HepG2 (cell line): ENCODE results near the gene FMN2. TPM values are rescaled to one million over a fixed set of nuclear protein-coding genes. Genes with fewer than 3 reads are reported as not detected.

Experiments used
- ATAC-seq: fragments of 200-7000 bp; cut with Tn5 transposase; 3 replicates; pipeline ENCODE4 v1.9.1; 2020; ENCODE audit warnings: mild to moderate bottlenecking, moderate library complexity
- BruUV-seq: library from RNA; stranded (reverse); fragments of 400-500 nt; replicated peaks from 2 replicates; lab custom pipeline; 2021; lab: Mats Ljungman, UMichigan
- CTCF ChIA-PET: fragments of 300-600 bp; formaldehyde crosslinking; extraction: SDS; loops from one replicate; lab custom pipeline; 2021; ENCODE audit warnings: low total read pairs, inconsistent platforms, low intra/inter-chr PET ratio; lab: Yijun Ruan, JAX
- POLR2A ChIA-PET: fragments of 350-600 bp; sonication (Branson Sonifier 250); formaldehyde crosslinking; loops from one replicate; lab custom pipeline; 2020; ENCODE audit warnings: antibody characterized with exemption, inconsistent platforms; lab: Yijun Ruan, JAX
- DNase-seq: peaks from one replicate; pipeline ENCODE4 v3.0.0-alpha.2; 2015; ENCODE audit warnings: low spot score
- FAIRE-seq: peaks from 3 replicates; lab custom pipeline; 2011; peaks lifted over from hg19 to GRCh38; lab: Jason Lieb, UNC
- H2AFZ ChIP-seq: one replicate; pipeline ENCODE4 v1.6.1; 2011; ENCODE audit warnings: low read length, inconsistent platforms
- H3K27ac ChIP-seq: fragments of 300-600 bp; 3 replicates; pipeline ENCODE4 v1.8.0; 2011; ENCODE audit warnings: mixed run types, mild to moderate bottlenecking, mixed read lengths, low read length, inconsistent platforms; ENCODE audit not compliant: insufficient read depth; ENCODE audit errors: extremely low read length
- H3K27me3 ChIP-seq, 2 experiments: fragments of 200-600 bp in 1 of 2; 2 replicates in 1 of 2; 3 replicates in 1 of 2; pipeline versions ENCODE4 v1.6.0 to v1.8.0; 2011; ENCODE audit warnings: low read length in 2 of 2, mild to moderate bottlenecking in 2 of 2, moderate library complexity in 2 of 2, inconsistent platforms in 1 of 2; ENCODE audit not compliant: insufficient read depth in 2 of 2, control insufficient read depth in 1 of 2
- H3K36me3 ChIP-seq, 2 experiments: fragments of 200-600 bp in 1 of 2; replicated peaks in 1 of 2; 2 replicates in 1 of 2; 3 replicates in 1 of 2; pipeline versions ENCODE4 v1.5.1 to v1.8.0; 2011; ENCODE audit warnings: low read length in 2 of 2, inconsistent platforms in 1 of 2; ENCODE audit not compliant: insufficient read depth in 2 of 2, control insufficient read depth in 1 of 2
- H3K4me1 ChIP-seq: 2 replicates; pipeline ENCODE4 v1.5.1; 2012; ENCODE audit warnings: low read length, inconsistent platforms; ENCODE audit not compliant: insufficient read depth
- H3K4me2 ChIP-seq: 2 replicates; pipeline ENCODE4 v1.6.0; 2011; ENCODE audit warnings: low read depth, low read length, inconsistent platforms
- H3K4me3 ChIP-seq, 3 experiments: fragments of 200-600 bp in 1 of 3; sonication (generic), shearing (Covaris generic) in 1 of 3; replicated peaks in 1 of 3; 2 replicates each; pipeline ENCODE4 v1.5.1; 2011 to 2016; ENCODE audit warnings: low read length in 3 of 3, inconsistent platforms in 2 of 3, low read depth in 2 of 3, mild to moderate bottlenecking in 2 of 3, control low read depth in 1 of 3, mixed read lengths in 1 of 3; ENCODE audit not compliant: insufficient read depth in 1 of 3
- H3K79me2 ChIP-seq: one replicate; pipeline ENCODE4 v1.6.1; 2011; ENCODE audit warnings: low read length, inconsistent platforms; ENCODE audit not compliant: insufficient read depth
- H3K9ac ChIP-seq: 2 replicates; pipeline ENCODE4 v1.6.0; 2011; ENCODE audit warnings: mild to moderate bottlenecking, low read depth, low read length, inconsistent platforms; ENCODE audit not compliant: insufficient read depth
- H3K9me3 ChIP-seq: 2 replicates; pipeline ENCODE4 v1.5.1; 2012; ENCODE audit warnings: mild to moderate bottlenecking, low read length
- H4K20me1 ChIP-seq: 2 replicates; pipeline ENCODE4 v1.6.0; 2011; ENCODE audit warnings: inconsistent platforms, mild to moderate bottlenecking, low read length, moderate library complexity; ENCODE audit not compliant: insufficient read depth
- CEBPB ChIP-seq: IDR thresholded peaks from 2 replicates; pipeline ENCODE4 v1.6.1; 2011; ENCODE audit warnings: low read depth, low read length, improper control_type of control experiment, borderline replicate concordance
- ETV5 ChIP-seq: IDR thresholded peaks from 2 replicates; pipeline ENCODE4 v1.6.1; 2018; ENCODE audit warnings: missing biosample characterization, missing genetic modification reagents, inconsistent platforms, borderline replicate concordance
- KDM5A ChIP-seq: fragments of 200-600 bp; sonication (generic); IDR thresholded peaks from 2 replicates; pipeline ENCODE4 v1.7.0; 2018; ENCODE audit warnings: antibody characterized with exemption, mild to moderate bottlenecking, low read length, borderline replicate concordance
- LCORL ChIP-seq, 2 experiments: fragments of 450-650 bp in 1 of 2; sonication (generic) in 1 of 2; formaldehyde crosslinking in 1 of 2; IDR thresholded peaks; 2 replicates each; pipeline versions ENCODE4 v1.5.0 to v1.6.1; 2017 to 2020; ENCODE audit warnings: antibody characterized with exemption in 1 of 2, missing genetic modification reagents in 1 of 2
- NFE2 ChIP-seq: sonication (generic); formaldehyde crosslinking; IDR thresholded peaks from 2 replicates; pipeline ENCODE4 v1.4.0; 2020; ENCODE audit warnings: missing genetic modification reagents
- SMYD3 ChIP-seq: sonication (generic); formaldehyde crosslinking; IDR thresholded peaks from 2 replicates; pipeline ENCODE4 v1.8.1; 2023; ENCODE audit warnings: mild to moderate bottlenecking, missing genetic modification reagents
- ZNF17 ChIP-seq: sonication (generic); formaldehyde crosslinking; IDR thresholded peaks from 2 replicates; pipeline ENCODE4 v1.5.0; 2020; ENCODE audit warnings: mild to moderate bottlenecking, missing genetic modification reagents
- ZNF317 ChIP-seq: sonication (generic); formaldehyde crosslinking; IDR thresholded peaks from 2 replicates; pipeline ENCODE4 v1.5.0; 2020; ENCODE audit warnings: mild to moderate bottlenecking, missing genetic modification reagents
- ZNF644 ChIP-seq: IDR thresholded peaks from 2 replicates; pipeline ENCODE4 v1.6.1; 2016; ENCODE audit warnings: low read depth
- ZNF672 ChIP-seq: sonication (generic); formaldehyde crosslinking; IDR thresholded peaks from 2 replicates; pipeline ENCODE4 v1.8.1; 2022; ENCODE audit warnings: missing genetic modification reagents
- WGBS: methylation state at CpG from one replicate; pipeline ENCODE4 v1.1.6; 2017; ENCODE audit warnings: low lambda C conversion rate; 5-methylcytosine and 5-hydroxymethylcytosine counted together
- in situ Hi-C: cut with HindIII; loops from 2 replicates; pipeline ENCODE4 v1.10.0; 2017; ENCODE audit warnings: low pct_unique_long_range_greater_than_20kb; ENCODE audit not compliant: extremely low pct_ligation_motif_present
- intact Hi-C: fragments of 100-400 bp; cut with micrococcal nuclease; formaldehyde crosslinking; loops from one replicate; pipeline ENCODE4 v1.10.0; 2022; ENCODE audit not compliant: unreplicated experiment
- polyA plus RNA-seq, 8 experiments: library from polyadenylated mRNA; depleted of rRNA in 3 of 8; stranded (reverse) in 7 of 8; unstranded in 1 of 8; fragments of >200 nt; fragmentation: Illumina TruSeq in 4 of 8; extraction: Trizol in 4 of 8; gene quantifications; 2 replicates each; pipeline versions ENCODE4 v1.2.1 to v1.2.3, GENCODE V29; 2011 to 2016; ENCODE audit warnings: low read depth in 4 of 8, missing spikeins in 1 of 8, mixed read lengths in 1 of 8; ENCODE audit not compliant: insufficient read depth in 1 of 8
- total RNA-seq, 5 experiments: library from RNA; depleted of rRNA; stranded (reverse); fragments of >200 nt; fragmentation: Illumina TruSeq; extraction: Trizol; gene quantifications; 2 replicates each; pipeline ENCODE4 v1.2.3, GENCODE V29; 2016; ENCODE audit warnings: low read depth in 1 of 5
- TF ChIP-seq, protein P1 (sequence below): IDR thresholded peaks from 2 replicates; pipeline ENCODE4 v1.6.1; 2016; ENCODE audit warnings: missing compliant biosample characterization, missing genetic modification reagents, borderline replicate concordance
- TF ChIP-seq, protein P2 (sequence below): sonication (generic); formaldehyde crosslinking; IDR thresholded peaks from 2 replicates; pipeline ENCODE4 v1.5.0; 2020; ENCODE audit warnings: missing genetic modification reagents, mild to moderate bottlenecking, borderline replicate concordance
- TF ChIP-seq, protein P3 (sequence below): sonication (generic); formaldehyde crosslinking; IDR thresholded peaks from 2 replicates; pipeline ENCODE4 v1.4.0; 2020; ENCODE audit warnings: missing genetic modification reagents
- TF ChIP-seq, protein P4 (sequence below), 2 experiments: sonication (generic) in 1 of 2; formaldehyde crosslinking in 1 of 2; IDR thresholded peaks; 2 replicates each; pipeline versions ENCODE4 v1.6.1 to v1.9.0; 2014 to 2022; ENCODE audit warnings: antibody characterized with exemption in 1 of 2, borderline replicate concordance in 1 of 2, inconsistent platforms in 1 of 2, low read depth in 1 of 2, missing genetic modification reagents in 1 of 2

Gene FMN2
- total and polyA plus RNA-seq, 2 of the 13 experiments (the other 11 are each of a cell fraction or from before 2014, with no cell fraction given) = not detected

DNA sequence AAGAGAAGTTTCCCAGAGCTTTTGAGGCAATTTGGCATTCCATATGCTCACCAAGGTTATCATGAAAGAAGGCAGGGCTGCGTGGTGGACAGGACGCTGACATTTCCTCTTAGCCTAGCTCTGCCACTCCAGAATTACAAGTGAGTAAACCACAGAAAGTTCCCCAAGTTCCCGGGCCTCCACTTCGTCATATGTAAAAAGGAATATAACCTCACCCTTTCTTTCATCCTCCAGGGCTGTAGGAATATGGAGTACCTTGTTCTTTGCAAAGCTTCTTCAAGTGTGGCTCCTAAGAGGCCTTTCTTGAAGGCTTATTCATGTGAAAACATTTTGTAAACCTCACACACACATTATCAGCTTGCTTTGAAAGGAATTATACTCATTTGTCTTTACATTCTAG lies 310.0 kb downstream of the FMN2 start (continued):
- TF ChIP-seq ZNF644 (CRISPR knock-in tag) = no peak
- TF ChIP-seq SMYD3 (CRISPR knock-in tag) = no peak
- no peak for TF ChIP-seq ZNF672 (CRISPR knock-in tag)
- no peak for TF ChIP-seq ZNF17 (CRISPR knock-in tag)
- no peak for TF ChIP-seq CEBPB
- TF ChIP-seq, protein P1, sequence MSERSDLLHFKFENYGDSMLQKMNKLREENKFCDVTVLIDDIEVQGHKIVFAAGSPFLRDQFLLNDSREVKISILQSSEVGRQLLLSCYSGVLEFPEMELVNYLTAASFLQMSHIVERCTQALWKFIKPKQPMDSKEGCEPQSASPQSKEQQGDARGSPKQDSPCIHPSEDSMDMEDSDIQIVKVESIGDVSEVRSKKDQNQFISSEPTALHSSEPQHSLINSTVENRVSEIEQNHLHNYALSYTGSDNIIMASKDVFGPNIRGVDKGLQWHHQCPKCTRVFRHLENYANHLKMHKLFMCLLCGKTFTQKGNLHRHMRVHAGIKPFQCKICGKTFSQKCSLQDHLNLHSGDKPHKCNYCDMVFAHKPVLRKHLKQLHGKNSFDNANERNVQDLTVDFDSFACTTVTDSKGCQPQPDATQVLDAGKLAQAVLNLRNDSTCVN (CRISPR knock-in tag) = no peak
- no peak for TF ChIP-seq NFE2
- no peak for TF ChIP-seq LCORL (IDR thresholded peaks at IDR 0.05)
- TF ChIP-seq LCORL (CRISPR knock-in tag; IDR thresholded peaks at IDR 0.05) = no peak

DNA sequence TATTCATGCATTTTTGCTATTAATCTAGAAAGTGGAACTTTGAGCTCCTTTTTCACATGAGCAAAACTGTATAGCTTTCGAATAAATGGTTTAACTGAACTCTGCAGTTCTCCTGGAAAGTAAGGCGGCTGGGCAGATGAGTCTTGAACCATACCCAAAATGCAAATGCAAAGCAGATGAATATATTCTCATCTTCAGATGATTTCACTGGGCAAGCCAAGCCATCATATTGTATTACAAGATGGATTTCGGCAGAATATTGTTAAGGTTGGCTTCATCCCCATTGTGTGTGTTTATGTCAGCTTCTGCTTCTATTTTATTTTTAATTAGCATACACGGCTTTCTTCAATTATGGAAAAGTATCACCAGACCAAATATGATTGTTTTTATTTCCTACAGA lies 310.6 kb downstream of the FMN2 start:
- WGBS = 8% methylated on average over 4 of the region's 4 CpGs
- ChIA-PET POLR2A (no interaction called here), CTCF (no interaction called here)
- no peaks in the 10 kb centered on the region for H3K36me3 ChIP-seq
- H2AFZ ChIP-seq = no peak overlapping the region
- in situ Hi-C loops (no loop called here), intact Hi-C loops (no loop called here)
- H3K4me2 ChIP-seq = no peak overlapping the region
- FAIRE-seq = no peak
- H3K27ac ChIP-seq = no peak overlapping the region
- no peak overlapping the region for H3K9ac ChIP-seq
- H3K9me3 ChIP-seq = no peaks in the 10 kb centered on the region
- no peaks in the 10 kb centered on the region for H3K27me3 ChIP-seq
- H4K20me1 ChIP-seq = no peaks in the 10 kb centered on the region
- no peak for ATAC-seq
- no peaks in the 10 kb centered on the region for H3K4me1 ChIP-seq
- no peak for DNase-seq
- H3K79me2 ChIP-seq = no peaks in the 10 kb centered on the region
- BruUV-seq = no TSS peak
- no peak overlapping the region for H3K4me3 ChIP-seq
- TF ChIP-seq, protein P2, sequence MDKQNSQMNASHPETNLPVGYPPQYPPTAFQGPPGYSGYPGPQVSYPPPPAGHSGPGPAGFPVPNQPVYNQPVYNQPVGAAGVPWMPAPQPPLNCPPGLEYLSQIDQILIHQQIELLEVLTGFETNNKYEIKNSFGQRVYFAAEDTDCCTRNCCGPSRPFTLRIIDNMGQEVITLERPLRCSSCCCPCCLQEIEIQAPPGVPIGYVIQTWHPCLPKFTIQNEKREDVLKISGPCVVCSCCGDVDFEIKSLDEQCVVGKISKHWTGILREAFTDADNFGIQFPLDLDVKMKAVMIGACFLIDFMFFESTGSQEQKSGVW (CRISPR knock-in tag) = no peak
- TF ChIP-seq, protein P3, sequence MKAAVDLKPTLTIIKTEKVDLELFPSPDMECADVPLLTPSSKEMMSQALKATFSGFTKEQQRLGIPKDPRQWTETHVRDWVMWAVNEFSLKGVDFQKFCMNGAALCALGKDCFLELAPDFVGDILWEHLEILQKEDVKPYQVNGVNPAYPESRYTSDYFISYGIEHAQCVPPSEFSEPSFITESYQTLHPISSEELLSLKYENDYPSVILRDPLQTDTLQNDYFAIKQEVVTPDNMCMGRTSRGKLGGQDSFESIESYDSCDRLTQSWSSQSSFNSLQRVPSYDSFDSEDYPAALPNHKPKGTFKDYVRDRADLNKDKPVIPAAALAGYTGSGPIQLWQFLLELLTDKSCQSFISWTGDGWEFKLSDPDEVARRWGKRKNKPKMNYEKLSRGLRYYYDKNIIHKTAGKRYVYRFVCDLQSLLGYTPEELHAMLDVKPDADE (CRISPR knock-in tag) = no peak
- TF ChIP-seq, protein P4, sequence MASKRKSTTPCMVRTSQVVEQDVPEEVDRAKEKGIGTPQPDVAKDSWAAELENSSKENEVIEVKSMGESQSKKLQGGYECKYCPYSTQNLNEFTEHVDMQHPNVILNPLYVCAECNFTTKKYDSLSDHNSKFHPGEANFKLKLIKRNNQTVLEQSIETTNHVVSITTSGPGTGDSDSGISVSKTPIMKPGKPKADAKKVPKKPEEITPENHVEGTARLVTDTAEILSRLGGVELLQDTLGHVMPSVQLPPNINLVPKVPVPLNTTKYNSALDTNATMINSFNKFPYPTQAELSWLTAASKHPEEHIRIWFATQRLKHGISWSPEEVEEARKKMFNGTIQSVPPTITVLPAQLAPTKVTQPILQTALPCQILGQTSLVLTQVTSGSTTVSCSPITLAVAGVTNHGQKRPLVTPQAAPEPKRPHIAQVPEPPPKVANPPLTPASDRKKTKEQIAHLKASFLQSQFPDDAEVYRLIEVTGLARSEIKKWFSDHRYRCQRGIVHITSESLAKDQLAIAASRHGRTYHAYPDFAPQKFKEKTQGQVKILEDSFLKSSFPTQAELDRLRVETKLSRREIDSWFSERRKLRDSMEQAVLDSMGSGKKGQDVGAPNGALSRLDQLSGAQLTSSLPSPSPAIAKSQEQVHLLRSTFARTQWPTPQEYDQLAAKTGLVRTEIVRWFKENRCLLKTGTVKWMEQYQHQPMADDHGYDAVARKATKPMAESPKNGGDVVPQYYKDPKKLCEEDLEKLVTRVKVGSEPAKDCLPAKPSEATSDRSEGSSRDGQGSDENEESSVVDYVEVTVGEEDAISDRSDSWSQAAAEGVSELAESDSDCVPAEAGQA (IDR thresholded peaks at IDR 0.05; ENCODE audit: low read depth) = no peak
- TF ChIP-seq, protein P4 (CRISPR knock-in tag; IDR thresholded peaks at IDR 0.05; ENCODE audit: borderline replicate concordance) = no peak
- TF ChIP-seq ZNF317 (CRISPR knock-in tag) = no peak
- no peak for TF ChIP-seq ETV5
- no peak for TF ChIP-seq KDM5A
